ENCODE measurements around the gene DHRS13. TPM values are rescaled to one million over a fixed set of nuclear protein-coding genes. Genes with fewer than 3 reads are reported as not detected.
"Not testable (repeated sequence)": the region's sequence is repeated elsewhere in the genome, so short reads cannot be mapped to it uniquely, and the experiment has no call there.

Gene DHRS13
- total RNA-seq, 1 donor from 2014 or later, result 8.2 TPM

DNA sequence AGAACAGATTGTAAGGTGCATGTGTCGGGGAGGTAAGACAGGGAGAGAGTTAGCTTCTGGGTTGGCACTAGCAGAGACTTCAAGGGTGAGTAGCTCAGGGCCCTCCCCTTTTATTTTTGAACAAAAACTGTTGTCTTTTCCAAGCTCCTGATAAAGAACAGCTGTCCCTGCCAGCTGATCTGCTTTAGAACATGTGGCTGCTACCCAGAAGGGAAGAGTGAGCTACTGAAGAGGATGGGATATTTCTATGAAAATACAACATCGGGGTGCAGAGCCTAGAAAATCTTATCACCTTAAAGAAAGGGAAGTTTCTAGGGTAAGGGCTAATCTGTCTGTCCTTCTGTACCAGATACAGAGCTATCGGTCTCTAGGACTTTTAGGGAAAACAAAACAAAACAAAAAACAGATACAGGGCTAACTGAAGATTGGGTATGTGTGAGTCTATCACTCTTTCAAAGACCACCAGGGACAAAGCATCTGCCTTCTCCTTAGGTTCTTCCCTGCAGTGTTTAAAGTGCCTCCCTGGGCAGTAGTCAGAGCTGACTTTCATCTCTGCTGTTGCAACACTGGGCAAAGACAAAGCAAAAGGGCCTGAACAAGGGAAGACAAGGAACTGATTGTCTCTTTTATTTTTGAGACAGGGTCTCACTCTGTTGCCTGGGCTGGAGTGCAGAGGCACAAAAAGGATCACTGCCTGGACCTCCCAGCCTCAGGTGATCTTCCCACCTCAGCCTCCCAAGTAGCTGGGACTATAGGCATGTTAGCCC lies 5.0 kb upstream of the DHRS13 start:
- no peak for TF ChIP-seq CTCF (IDR thresholded peaks at IDR 0.05; ENCODE audit: unreplicated experiment)
- no peaks in the 10 kb centered on the region for H3K9me3 Mint-ChIP-seq (ENCODE audit: unreplicated experiment)
- H3K27ac Mint-ChIP-seq (ENCODE audit: unreplicated experiment), result no peak overlapping the region
- H3K27me3 Mint-ChIP-seq (ENCODE audit: unreplicated experiment), result peaks cover 14% of the 10 kb centered on the region
- H3K4me3 Mint-ChIP-seq (ENCODE audit: unreplicated experiment), result no peak overlapping the region
- peaks cover 64% of the 10 kb centered on the region for H3K36me3 Mint-ChIP-seq (ENCODE audit: low read depth, unreplicated experiment)
- no peak for DNase-seq (ENCODE audit: low spot score)
- H3K4me1 Mint-ChIP-seq (ENCODE audit: unreplicated experiment), result peaks cover 6% of the 10 kb centered on the region

GRCh38 chr17:28906706-28907438 lies 4.0 kb upstream of the DHRS13 start:
- peaks cover 14% of the 10 kb centered on the region for H3K27me3 Mint-ChIP-seq (ENCODE audit: unreplicated experiment)
- peaks cover 10% of the 10 kb centered on the region for H3K4me1 Mint-ChIP-seq (ENCODE audit: unreplicated experiment)
- H3K4me3 Mint-ChIP-seq (ENCODE audit: unreplicated experiment), result peak overlapping the region; percentile 42
- no peak for DNase-seq (ENCODE audit: low spot score)
- no peak overlapping the region for H3K27ac Mint-ChIP-seq (ENCODE audit: unreplicated experiment)
- no peak for TF ChIP-seq CTCF (IDR thresholded peaks at IDR 0.05; ENCODE audit: unreplicated experiment)
- H3K36me3 Mint-ChIP-seq (ENCODE audit: low read depth, unreplicated experiment), result peaks cover 55% of the 10 kb centered on the region
- H3K9me3 Mint-ChIP-seq (ENCODE audit: unreplicated experiment), result no peaks in the 10 kb centered on the region

- TF ChIP-seq CTCF (IDR thresholded peaks at IDR 0.05; ENCODE audit: unreplicated experiment), result no peak
- Mint-ChIP-seq H3K4me3 (ENCODE audit: unreplicated experiment) (peak overlapping the region; percentile 42), H3K9me3 (ENCODE audit: unreplicated experiment) (no peaks in the 10 kb centered on the region), H3K27me3 (ENCODE audit: unreplicated experiment) (peaks cover 14% of the 10 kb centered on the region), H3K4me1 (ENCODE audit: unreplicated experiment) (peaks cover 14% of the 10 kb centered on the region), H3K27ac (ENCODE audit: unreplicated experiment) (no peak overlapping the region), H3K36me3 (ENCODE audit: low read depth, unreplicated experiment) (peaks cover 54% of the 10 kb centered on the region)
- no peak for DNase-seq (ENCODE audit: low spot score)
Observed at GRCh38 chr17:28906276-28906675, 3.4 kb upstream of the DHRS13 start.

GRCh38 chr17:28904800-28905199 lies 1.9 kb upstream of the DHRS13 start:
- Mint-ChIP-seq H3K4me3 (ENCODE audit: unreplicated experiment) (peak overlapping the region; percentile 45), H3K36me3 (ENCODE audit: low read depth, unreplicated experiment) (peaks cover 42% of the 10 kb centered on the region), H3K27me3 (ENCODE audit: unreplicated experiment) (peaks cover 16% of the 10 kb centered on the region), H3K27ac (ENCODE audit: unreplicated experiment) (peak overlapping the region; percentile 75), H3K9me3 (ENCODE audit: unreplicated experiment) (no peaks in the 10 kb centered on the region), H3K4me1 (ENCODE audit: unreplicated experiment) (peaks cover 14% of the 10 kb centered on the region)
- TF ChIP-seq CTCF (IDR thresholded peaks at IDR 0.05; ENCODE audit: unreplicated experiment), result no peak
- DNase-seq (ENCODE audit: low spot score), result no peak

DNA sequence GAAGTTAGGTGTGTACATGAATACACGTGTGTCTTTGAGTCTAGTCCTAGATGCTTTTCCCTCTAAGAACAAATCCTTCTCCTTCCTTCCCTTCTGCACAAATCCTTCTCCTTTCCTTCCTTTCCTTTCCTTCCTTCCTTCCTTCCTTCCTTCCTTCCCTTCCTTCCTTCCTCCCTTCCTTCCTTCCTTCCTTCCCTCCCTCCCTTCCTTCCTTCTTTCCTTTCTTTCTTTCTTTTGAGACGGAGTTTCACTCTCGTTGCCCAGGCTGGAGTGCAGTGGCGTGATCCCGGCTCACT lies 615 bp upstream of the DHRS13 start:
- not testable (repeated sequence) for H3K27ac Mint-ChIP-seq (ENCODE audit: unreplicated experiment); DNase-seq (ENCODE audit: low spot score); H3K9me3 Mint-ChIP-seq (ENCODE audit: unreplicated experiment)
- Mint-ChIP-seq H3K4me1 (ENCODE audit: unreplicated experiment) (peaks cover 14% of the 10 kb centered on the region), H3K4me3 (ENCODE audit: unreplicated experiment) (peak overlapping the region; percentile 76), H3K27me3 (ENCODE audit: unreplicated experiment) (peaks cover 18% of the 10 kb centered on the region), H3K36me3 (ENCODE audit: low read depth, unreplicated experiment) (peaks cover 36% of the 10 kb centered on the region)
